ENCODE results near the gene ARPP21. TPM values are rescaled to one million over a fixed set of nuclear protein-coding genes. Genes with fewer than 3 reads are reported as not detected.

Gene ARPP21
- total RNA-seq, 1 experiment from 2014 or later, result not detected

DNA sequence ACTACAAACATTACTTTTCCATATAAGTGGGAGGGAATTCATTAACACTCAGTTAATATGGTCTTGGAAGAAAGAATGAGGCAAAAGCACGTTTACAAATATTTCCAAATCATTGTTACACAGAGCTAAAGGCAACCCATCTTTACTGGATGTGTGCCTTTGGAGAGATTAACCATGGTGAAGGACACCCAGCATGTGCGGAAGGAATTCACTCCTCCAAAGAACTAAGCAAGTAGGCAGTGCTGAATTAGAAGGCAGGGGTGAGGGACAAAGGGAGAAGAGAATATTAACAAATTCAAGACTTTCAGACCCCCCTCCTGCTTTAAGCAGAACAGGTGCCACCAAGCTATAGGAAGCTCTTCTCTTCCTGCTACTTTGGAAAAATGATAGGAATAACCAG lies 10.1 kb downstream of the ARPP21 start:
- no peak overlapping the region for H3K4me3 ChIP-seq
- H3K27ac ChIP-seq, result no peak overlapping the region
- no peak for DNase-seq (ENCODE audit: low read depth in 1 of 2, low spot score in 2 of 2)
- no peaks in the 10 kb centered on the region for H3K9me3 ChIP-seq (replicated peaks)
- H3K27me3 ChIP-seq (replicated peaks), result no peaks in the 10 kb centered on the region
- no peaks in the 10 kb centered on the region for H3K4me1 ChIP-seq (replicated peaks)
- no peaks in the 10 kb centered on the region for H3K36me3 ChIP-seq

DNA sequence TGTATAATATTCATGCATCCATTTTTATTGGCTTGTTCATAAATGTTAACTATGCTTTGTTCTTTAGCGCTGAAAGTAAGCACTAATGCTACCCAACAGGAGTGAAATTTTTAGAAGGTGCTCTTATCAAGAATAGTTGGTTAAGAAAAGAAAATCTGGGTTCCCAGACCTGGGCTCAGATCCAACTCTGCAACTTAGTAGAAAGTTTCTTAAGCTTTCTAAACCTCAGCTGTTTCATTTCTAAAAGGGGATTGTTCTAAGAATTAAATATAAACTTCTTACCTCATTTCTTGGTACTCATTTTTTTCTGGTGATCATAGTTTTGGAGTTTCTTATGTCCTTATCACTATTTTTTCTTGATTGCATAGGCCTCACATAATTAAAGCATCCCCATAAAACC lies 12.1 kb downstream of the ARPP21 start:
- Histone ChIP-seq H3K9me3 (replicated peaks) (no peaks in the 10 kb centered on the region), H3K4me3 (no peak overlapping the region), H3K4me1 (replicated peaks) (no peaks in the 10 kb centered on the region), H3K27me3 (replicated peaks) (no peaks in the 10 kb centered on the region), H3K36me3 (no peaks in the 10 kb centered on the region), H3K27ac (no peak overlapping the region)
- DNase-seq (ENCODE audit: low read depth in 1 of 2, low spot score in 2 of 2), result no peak

DNA sequence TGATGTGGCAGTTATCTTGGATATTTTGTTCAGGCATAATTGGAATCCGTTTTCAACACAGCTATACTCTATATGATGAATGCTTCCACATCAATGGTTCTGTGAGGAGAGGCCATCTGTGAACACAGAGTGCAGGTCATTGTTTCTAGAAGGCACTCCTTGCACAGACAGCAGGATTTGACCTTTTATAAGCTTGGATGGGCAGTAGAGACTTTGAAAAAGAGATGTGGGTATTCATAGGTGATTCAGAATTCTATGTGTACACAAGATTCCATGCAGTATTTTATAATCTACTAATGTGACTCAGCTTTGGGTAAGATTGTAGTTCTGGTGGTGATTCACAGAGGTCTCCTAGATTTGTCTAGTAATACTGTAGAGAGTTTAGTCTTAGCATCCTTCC lies 12.5 kb downstream of the ARPP21 start:
- H3K9me3 ChIP-seq (replicated peaks), result no peaks in the 10 kb centered on the region
- no peak overlapping the region for H3K27ac ChIP-seq
- no peaks in the 10 kb centered on the region for H3K36me3 ChIP-seq
- no peaks in the 10 kb centered on the region for H3K4me1 ChIP-seq (replicated peaks)
- no peaks in the 10 kb centered on the region for H3K27me3 ChIP-seq (replicated peaks)
- no peak for DNase-seq (ENCODE audit: low read depth in 1 of 2, low spot score in 2 of 2)
- H3K4me3 ChIP-seq, result no peak overlapping the region

DNA sequence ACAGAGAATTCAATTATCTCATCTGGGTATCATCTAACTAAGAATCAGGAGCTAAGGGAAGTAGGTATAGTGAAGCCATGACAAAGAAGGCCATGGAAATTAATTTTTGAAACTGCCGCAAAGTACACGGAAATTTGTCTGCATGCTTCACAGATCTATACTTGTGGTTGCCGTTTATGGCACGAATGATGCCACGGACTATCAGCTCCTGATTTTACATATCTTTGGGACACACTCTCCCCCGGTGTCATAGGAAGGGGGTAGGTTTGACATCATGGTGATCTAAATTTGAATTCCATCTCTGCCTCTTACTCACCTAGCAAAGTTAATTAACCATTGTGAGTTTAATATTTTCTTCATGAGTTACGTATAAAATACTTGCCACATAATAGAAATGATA lies 14.0 kb downstream of the ARPP21 start:
- no peak overlapping the region for H3K27ac ChIP-seq
- DNase-seq (ENCODE audit: low read depth in 1 of 2, low spot score in 2 of 2), result no peak
- H3K9me3 ChIP-seq (replicated peaks), result no peaks in the 10 kb centered on the region
- H3K27me3 ChIP-seq (replicated peaks), result no peaks in the 10 kb centered on the region
- no peaks in the 10 kb centered on the region for H3K36me3 ChIP-seq
- no peak overlapping the region for H3K4me3 ChIP-seq
- no peaks in the 10 kb centered on the region for H3K4me1 ChIP-seq (replicated peaks)

DNA sequence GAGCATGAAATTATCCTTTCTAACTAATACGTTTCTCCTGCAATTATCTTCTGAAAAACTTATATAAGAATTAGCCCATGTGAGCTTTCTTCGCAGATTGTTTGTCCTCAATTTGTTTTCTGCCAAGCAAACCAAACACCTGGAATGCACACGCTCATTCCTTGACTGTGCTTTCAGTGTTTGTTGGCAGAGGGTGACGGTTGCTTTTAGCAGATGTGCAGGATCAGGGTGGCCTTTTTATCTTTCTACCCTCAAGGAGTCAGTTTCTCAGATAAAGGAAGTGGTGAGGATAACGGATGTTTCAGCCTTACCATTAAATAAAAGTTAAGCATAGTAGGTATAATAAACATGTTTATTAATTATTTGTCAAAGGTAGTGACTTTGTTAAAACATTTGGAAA lies 15.2 kb downstream of the ARPP21 start:
- Histone ChIP-seq H3K27me3 (replicated peaks) (no peaks in the 10 kb centered on the region), H3K27ac (no peak overlapping the region), H3K4me1 (replicated peaks) (no peaks in the 10 kb centered on the region), H3K9me3 (replicated peaks) (no peaks in the 10 kb centered on the region), H3K36me3 (no peaks in the 10 kb centered on the region), H3K4me3 (no peak overlapping the region)
- no peak for DNase-seq (ENCODE audit: low read depth in 1 of 2, low spot score in 2 of 2)

DNA sequence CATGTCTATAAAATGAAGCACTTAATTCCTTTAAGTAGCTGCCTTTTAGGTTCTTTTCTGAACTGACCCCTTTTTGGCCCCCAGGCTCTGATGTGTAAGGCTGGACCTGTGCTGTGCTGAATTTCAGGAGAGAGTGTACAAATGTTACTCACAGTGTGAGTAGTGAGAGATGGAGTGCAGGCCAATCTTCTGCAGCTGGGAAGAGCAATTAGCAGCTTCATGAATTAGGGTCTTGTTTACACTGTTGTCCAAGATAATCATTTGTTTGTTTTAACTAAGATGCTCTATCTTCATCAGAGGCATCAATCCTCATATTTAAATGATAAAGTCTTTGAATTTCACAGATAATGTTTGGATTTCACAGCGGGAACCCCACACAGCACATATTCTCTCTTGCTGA lies 19.4 kb downstream of the ARPP21 start:
- Histone ChIP-seq H3K9me3 (replicated peaks) (no peaks in the 10 kb centered on the region), H3K27ac (no peak overlapping the region), H3K27me3 (replicated peaks) (no peaks in the 10 kb centered on the region), H3K4me1 (replicated peaks) (no peaks in the 10 kb centered on the region), H3K36me3 (no peaks in the 10 kb centered on the region), H3K4me3 (no peak overlapping the region)
- DNase-seq (ENCODE audit: low read depth in 1 of 2, low spot score in 2 of 2), result no peak

DNA sequence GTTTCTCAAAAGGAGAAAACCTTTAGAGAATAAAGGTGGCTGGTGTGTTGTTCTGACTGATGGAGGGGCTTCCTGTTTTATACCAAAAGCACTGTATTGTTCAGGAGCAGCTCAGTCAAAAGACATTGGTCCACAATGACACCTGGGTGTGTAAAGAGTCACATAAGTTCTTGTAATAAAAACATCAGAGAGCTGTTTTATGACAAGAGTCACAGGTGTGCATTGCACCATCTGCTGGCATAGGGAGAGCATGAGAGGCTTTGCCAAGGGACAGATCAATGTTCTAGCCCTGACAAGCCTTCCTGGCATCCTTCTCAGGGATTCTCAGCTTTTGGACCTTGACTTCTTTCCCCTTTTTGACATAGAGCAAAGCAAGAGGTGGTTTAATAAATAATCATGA lies 20.4 kb downstream of the ARPP21 start:
- no peaks in the 10 kb centered on the region for H3K4me1 ChIP-seq (replicated peaks)
- DNase-seq (ENCODE audit: low read depth in 1 of 2, low spot score in 2 of 2), result no peak
- H3K27me3 ChIP-seq (replicated peaks), result no peaks in the 10 kb centered on the region
- no peaks in the 10 kb centered on the region for H3K36me3 ChIP-seq
- H3K4me3 ChIP-seq, result no peak overlapping the region
- H3K27ac ChIP-seq, result no peak overlapping the region
- H3K9me3 ChIP-seq (replicated peaks), result no peaks in the 10 kb centered on the region

DNA sequence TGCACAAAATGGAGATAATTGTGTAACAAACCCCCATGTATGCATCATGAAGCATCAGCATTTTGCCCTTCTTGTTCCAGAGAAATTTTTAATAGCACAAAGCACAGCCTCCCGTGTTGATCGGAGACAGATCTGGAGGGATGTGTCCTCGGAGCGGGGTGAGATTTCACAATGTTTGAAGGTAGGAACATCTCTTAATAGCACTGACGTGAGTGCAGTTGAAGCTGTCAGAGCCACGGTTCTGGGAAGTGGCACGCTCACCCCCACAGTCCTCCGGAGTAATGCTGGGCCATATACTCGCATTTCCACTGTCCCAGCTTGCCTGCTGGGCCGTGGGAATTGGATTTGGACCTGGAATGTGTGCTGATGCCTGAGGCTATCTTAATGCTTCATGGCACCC lies 24.1 kb downstream of the ARPP21 start:
- Histone ChIP-seq H3K4me3 (no peak overlapping the region), H3K27ac (no peak overlapping the region), H3K27me3 (replicated peaks) (no peaks in the 10 kb centered on the region), H3K4me1 (replicated peaks) (no peaks in the 10 kb centered on the region), H3K36me3 (no peaks in the 10 kb centered on the region), H3K9me3 (replicated peaks) (no peaks in the 10 kb centered on the region)
- DNase-seq (ENCODE audit: low read depth in 1 of 2, low spot score in 2 of 2), result no peak

DNA sequence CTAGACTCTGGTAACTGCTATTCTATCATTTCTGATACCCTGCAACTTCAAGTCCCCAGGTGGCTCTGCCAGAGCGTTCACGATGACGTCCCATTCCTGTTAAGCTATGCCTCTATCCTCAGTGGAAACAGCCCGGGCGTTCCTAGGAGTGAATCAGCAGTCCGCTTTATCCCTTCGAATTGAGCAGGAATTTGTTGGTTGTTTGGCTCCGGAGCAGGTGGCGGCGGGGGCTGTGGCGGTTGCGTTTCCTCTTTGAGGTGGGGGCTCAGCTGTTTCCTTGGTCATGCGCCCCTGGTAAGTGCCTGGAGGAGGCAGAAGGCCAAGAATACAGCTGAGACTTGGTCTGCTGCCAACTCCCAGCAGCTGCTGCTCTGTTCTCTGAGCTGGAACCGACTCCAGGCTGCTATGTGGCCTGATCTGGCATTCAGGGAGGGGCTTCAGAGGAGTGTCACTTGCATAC lies 25.2 kb downstream of the ARPP21 start:
- Histone ChIP-seq H3K9me3 (replicated peaks) (no peaks in the 10 kb centered on the region), H3K4me1 (replicated peaks) (no peaks in the 10 kb centered on the region), H3K36me3 (no peaks in the 10 kb centered on the region), H3K27me3 (replicated peaks) (no peaks in the 10 kb centered on the region), H3K27ac (no peak overlapping the region), H3K4me3 (no peak overlapping the region)
- DNase-seq (ENCODE audit: low read depth in 1 of 2, low spot score in 2 of 2), result no peak

DNA sequence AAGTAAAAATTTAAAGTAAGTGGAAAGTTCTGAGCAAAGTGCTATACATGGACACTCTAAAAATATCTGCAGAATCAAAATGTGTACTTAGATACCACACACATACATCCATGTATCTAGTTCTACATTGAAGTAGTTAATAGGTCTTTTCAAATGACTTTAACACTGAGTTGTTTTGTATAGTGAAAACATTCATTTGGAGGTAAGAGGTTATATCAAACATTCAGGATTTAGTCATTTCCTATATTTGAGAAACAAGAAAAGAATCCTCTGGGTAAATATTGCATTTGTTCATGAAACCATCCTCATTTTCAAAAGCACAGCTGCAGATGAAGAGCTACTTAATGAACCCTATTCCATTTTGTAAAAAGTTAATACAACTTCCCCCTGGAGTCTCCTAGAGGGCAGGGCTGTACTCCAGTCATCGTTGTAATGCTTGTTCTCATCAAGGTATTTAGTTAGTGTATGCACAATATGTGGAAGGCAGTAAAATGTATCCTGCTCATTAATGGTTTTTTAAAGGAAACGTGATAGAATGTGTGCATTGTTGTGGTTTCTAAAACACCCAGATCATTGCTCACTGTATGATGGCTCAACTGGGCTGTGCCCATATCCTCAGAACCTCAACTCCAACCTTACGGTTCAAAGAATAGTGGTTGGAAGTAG lies 26.2 kb downstream of the ARPP21 start:
- H3K9me3 ChIP-seq (replicated peaks), result no peaks in the 10 kb centered on the region
- DNase-seq (ENCODE audit: low read depth in 1 of 2, low spot score in 2 of 2), result no peak
- H3K27me3 ChIP-seq (replicated peaks), result no peaks in the 10 kb centered on the region
- H3K4me3 ChIP-seq, result no peak overlapping the region
- no peaks in the 10 kb centered on the region for H3K4me1 ChIP-seq (replicated peaks)
- no peaks in the 10 kb centered on the region for H3K36me3 ChIP-seq
- H3K27ac ChIP-seq, result no peak overlapping the region

DNA sequence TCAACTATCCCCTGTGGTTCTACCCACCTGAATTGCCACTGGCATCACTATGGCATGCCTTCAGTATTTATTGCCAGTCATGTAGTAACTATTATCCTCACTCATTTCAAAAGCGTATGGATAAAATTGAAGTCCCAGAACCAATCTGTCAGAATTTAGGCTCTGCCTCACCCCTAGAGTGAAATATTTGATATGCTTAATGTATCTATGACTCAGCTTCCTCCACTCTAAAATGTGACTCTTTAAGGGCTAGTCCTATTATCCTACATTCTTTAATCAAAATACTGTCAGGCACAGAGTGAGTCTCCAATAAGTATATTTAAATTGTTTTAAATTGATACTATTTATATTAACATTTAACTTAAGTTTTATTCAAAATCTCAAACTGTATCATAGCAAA lies 27.6 kb downstream of the ARPP21 start:
- Histone ChIP-seq H3K9me3 (replicated peaks) (no peaks in the 10 kb centered on the region), H3K27me3 (replicated peaks) (no peaks in the 10 kb centered on the region), H3K4me3 (no peak overlapping the region), H3K27ac (no peak overlapping the region), H3K36me3 (no peaks in the 10 kb centered on the region), H3K4me1 (replicated peaks) (no peaks in the 10 kb centered on the region)
- DNase-seq (ENCODE audit: low read depth in 1 of 2, low spot score in 2 of 2), result no peak

DNA sequence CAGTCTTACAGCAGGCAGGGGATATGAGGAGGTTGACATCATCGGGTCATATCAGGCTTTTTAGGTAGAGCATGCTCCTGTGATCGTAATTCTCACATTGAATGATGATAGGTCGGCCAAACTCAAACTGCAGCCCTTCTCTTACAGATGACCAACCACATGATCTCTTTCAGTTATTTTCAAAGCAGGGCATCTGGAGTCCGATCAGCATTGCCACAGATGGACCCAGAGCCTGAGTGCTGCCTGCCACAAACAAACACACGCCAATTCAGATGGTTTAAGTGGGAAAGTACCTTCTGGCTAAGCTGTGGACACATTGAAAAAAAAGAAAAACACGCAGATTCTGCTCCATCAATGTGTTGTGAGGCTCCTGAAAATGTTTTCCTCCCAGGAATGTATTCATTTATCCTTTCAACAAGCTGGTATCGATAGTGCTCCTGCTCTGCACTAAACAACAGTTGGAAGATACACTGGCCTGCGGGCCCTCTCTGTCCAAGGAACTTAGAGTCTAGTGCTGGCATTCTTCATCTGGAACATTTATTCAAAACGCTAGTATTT lies 31.2 kb downstream of the ARPP21 start:
- H3K27me3 ChIP-seq (replicated peaks), result no peaks in the 10 kb centered on the region
- no peaks in the 10 kb centered on the region for H3K4me1 ChIP-seq (replicated peaks)
- DNase-seq (ENCODE audit: low read depth in 1 of 2, low spot score in 2 of 2), result no peak
- H3K36me3 ChIP-seq, result no peaks in the 10 kb centered on the region
- no peak overlapping the region for H3K27ac ChIP-seq
- H3K4me3 ChIP-seq, result no peak overlapping the region
- no peaks in the 10 kb centered on the region for H3K9me3 ChIP-seq (replicated peaks)

DNA sequence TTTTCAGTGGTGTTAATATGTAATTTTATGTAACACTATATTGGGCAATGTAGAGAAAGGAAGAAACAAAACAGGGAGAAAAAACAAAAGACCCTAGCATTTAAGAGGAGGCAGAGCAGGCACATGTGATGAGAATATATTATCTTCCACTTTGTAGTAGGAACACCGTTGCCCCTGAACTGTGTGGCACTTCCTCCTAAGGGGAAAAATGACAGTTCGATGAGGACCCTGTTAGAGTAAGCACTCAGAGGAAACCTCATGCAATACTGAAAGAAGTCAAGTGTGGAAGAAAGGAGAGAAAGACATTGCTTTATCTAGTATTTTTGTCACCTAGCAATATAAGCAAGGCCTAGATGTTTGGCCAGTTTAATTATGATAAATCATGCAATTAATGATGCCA lies 32.2 kb downstream of the ARPP21 start:
- DNase-seq (ENCODE audit: low read depth in 1 of 2, low spot score in 2 of 2), result no peak
- Histone ChIP-seq H3K27me3 (replicated peaks) (no peaks in the 10 kb centered on the region), H3K4me3 (no peak overlapping the region), H3K4me1 (replicated peaks) (no peaks in the 10 kb centered on the region), H3K27ac (no peak overlapping the region), H3K36me3 (no peaks in the 10 kb centered on the region), H3K9me3 (replicated peaks) (no peaks in the 10 kb centered on the region)

DNA sequence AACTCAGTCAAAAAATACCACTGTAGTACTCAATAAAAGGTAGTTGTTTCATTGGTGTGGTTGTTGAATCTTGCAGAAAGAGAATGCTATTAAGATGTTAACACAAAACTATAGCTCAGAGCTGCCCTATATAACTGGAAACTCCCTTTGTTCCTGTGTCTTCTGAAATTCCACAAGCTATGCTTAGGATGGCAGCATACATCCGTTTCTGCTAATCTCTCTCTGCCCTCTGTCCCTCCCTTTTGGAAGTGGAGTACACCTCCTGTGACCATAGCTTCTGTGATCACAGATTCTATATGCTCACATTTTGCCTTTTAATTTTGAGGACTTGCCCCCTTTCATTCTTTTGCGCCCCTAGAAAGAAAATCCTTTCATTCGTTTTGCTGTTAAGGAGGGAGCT lies 33.7 kb downstream of the ARPP21 start:
- DNase-seq (ENCODE audit: low read depth in 1 of 2, low spot score in 2 of 2), result no peak
- Histone ChIP-seq H3K27me3 (replicated peaks) (no peaks in the 10 kb centered on the region), H3K4me1 (replicated peaks) (no peaks in the 10 kb centered on the region), H3K36me3 (no peaks in the 10 kb centered on the region), H3K27ac (no peak overlapping the region), H3K9me3 (replicated peaks) (no peaks in the 10 kb centered on the region), H3K4me3 (no peak overlapping the region)

Data from SJSA1 (cell line).